ENCODE results near the gene TUG1.

- TF ChIP-seq CHD2 (IDR thresholded peaks at IDR 0.05; ENCODE audit: borderline replicate concordance, low read depth, low read length) (no peak), CTCF (IDR thresholded peaks at IDR 0.05 in 2 of 3, conservative IDR thresholded peaks at IDR 0.05 in 1 of 3; ENCODE audit: control insufficient read depth in 2 of 3, extremely low read depth in 1 of 3, insufficient read depth in 1 of 3, low read depth in 3 of 3, low read length in 3 of 3) (no peak), SPI1 (IDR thresholded peaks at IDR 0.05; ENCODE audit: borderline replicate concordance, insufficient read depth, low read depth, low read length) (no peak), POLR2AphosphoS5 (IDR thresholded peaks at IDR 0.05; ENCODE audit: low read length) (no peak)
Observed at GRCh38 chr22:30945653-30946052, 23.4 kb upstream of the TUG1 start.
